ENCODE data around the gene TAF12. TPM values are rescaled to one million over a fixed set of nuclear protein-coding genes. Genes with fewer than 3 reads are reported as not detected.
"Not testable (repeated sequence)": the region's sequence is repeated elsewhere in the genome, so short reads cannot be mapped to it uniquely, and the experiment has no call there.

TAF12 gene, protein sequence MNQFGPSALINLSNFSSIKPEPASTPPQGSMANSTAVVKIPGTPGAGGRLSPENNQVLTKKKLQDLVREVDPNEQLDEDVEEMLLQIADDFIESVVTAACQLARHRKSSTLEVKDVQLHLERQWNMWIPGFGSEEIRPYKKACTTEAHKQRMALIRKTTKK
- 18.7 and 24.0 TPM in 2 replicates for total RNA-seq

DNA sequence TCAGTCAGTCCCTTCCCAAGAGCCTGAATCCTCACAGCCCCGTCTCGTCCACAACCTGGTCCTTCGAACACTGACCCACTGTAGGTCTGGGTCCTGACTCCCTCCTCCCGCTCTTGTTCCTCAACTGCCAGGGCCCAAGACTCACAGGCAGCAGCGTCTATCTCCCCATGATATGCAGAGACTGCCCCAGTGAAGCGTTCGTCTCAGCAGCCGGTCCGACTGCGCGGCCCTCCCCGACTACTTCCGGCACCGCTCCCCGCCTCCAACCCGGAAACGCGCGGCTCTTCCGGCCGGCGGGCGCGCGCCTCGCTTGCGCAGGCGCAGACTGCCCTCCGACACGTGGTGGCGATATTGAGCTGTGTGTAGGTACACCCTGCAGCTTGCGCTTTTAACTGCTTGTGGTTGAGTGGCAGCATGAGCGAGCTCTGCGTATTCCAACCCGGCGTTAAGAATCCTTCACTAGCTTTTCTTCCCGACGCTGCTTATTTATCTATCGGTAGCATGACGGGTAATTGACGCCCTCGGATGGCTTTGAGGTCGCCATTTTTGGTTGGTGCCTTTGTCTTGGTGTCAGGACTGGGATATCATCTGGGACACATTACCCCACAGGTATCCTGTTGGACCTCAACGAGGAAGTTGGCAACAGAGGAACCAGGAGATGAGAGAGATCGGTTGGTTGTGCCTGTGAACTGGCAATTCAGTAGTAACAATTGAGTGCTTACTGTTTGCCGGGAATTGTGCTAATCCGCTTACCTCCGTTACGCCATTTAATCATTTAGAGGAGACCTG lies at the start of gene TAF12:
TSS of gene TAF12 (minus strand) at position 221 of the 789 bp plus-strand sequence. CDS start 20,986 bp downstream, outside the sequence.
- DNase-seq (ENCODE audit: low read depth in 2 of 2), result peak; percentile 91 to 97

DNA sequence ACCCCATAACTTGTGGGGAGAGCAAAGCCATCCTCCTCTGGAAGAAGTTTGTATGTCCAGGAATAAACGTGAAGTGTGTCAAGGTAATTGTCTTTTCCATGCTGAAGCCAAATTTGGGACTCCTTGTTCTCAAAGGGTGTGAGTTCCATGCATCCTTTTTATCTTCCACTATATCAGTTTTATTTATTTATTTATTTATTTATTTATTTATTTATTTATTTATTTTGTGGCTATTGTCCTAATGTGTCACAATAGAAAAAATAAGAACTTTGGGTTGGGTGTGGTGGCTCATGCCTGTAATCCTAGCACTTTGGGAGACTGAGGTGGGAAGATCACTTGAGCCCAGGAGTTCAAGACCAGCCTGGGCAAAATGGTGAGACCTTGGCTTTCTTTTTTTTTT lies 48.8 kb upstream of the TAF12 start:
- not testable (repeated sequence) for DNase-seq (ENCODE audit: low read depth in 2 of 2)

DNA sequence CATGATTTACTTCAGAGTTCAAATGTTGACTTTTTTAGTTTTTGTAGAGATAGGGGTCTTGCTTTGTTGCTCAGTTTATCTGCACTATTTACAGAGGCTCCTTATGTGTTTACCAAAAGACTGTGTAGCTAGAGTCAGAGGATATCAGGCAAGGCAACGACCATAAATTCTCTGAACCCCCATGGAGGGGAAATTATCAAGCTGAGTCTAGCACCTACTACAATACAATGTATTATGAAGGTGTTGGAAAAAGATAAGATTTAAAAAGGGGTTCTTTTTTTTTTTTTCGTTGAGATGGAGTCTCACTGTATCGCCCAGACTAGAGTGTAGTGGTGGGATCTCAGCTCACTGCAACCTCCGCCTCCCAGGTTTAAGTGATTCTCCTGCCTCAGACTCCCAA lies 42.1 kb upstream of the TAF12 start:
- no peak for DNase-seq (ENCODE audit: low read depth in 2 of 2)

DNA sequence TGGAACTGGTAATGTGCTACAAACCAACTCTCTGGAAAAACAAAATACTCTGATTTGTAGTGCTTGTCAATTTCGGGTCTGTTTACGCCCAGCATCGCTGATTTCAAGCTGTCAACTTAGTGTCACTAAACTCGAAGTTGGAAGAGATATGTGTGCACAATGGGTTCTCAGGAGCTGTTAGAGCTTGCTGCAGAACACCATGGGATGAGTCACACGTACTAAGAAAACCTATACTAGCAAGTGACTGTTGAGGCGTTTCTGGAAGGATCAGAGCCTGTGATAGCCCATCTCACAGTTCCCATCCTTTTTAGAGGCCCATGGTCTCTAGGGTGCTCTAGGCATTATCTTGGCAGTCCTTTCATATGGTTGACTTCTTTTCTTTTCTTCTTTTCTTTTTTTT lies 40.0 kb upstream of the TAF12 start:
- DNase-seq (ENCODE audit: low read depth in 2 of 2), result no peak

DNA sequence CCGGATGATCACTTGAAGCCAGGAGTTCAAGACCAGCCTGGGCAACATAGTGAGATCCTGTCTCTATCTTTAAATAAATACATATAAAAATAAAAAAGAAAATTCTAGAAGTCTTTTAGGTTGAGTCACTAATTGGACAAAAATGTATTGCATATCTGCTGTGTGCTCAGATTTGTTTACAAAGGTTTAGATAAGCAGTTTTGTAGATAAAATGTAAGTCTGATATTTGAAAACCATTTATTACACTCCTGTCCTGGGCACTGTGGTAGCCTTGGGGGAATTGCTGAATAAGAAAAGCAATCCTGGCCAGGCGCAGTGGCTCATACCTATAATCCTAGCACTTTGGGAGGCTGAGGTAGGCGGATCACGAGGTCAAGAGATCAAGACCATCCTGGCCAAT lies 37.3 kb upstream of the TAF12 start:
- no peak for DNase-seq (ENCODE audit: low read depth in 2 of 2)

DNA sequence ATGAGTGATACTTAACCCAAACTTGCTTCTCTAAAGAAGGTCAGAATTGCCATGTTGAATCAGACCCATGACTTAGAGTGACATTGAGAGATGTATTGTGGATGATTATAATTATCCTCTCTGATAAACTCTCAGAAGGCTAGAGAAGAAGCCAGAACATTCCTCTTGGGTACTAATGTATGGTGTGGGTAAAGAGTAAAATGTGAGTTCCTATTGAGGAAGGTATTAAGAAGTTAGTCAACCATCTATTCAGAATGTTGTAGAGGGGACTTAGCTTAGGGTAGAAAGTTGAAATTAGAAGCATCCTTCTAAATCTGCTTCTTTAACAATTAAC lies 33.0 kb upstream of the TAF12 start:
- no peak for DNase-seq (ENCODE audit: low read depth in 2 of 2)

DNA sequence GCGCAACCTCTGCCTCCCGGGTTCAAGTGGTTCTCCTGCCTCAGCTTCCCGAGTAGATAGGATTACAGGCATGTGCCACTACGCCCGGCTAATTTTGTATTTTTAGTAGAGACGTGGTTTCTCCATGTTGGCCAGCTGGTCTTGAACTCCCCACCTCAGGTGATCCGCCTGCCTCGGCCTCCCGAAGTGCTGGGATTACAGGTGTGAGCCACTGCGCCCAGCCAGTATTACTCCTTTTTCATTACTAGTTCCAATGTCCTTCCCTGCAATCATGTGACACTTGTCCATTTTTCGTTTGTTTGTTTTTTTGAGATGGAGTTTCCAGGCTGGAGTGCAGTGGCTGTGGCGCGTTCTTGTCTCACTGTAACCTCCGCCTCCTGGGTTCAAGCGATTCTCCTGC lies 30.1 kb upstream of the TAF12 start:
- DNase-seq (ENCODE audit: low read depth in 2 of 2), result not testable (repeated sequence)

DNA sequence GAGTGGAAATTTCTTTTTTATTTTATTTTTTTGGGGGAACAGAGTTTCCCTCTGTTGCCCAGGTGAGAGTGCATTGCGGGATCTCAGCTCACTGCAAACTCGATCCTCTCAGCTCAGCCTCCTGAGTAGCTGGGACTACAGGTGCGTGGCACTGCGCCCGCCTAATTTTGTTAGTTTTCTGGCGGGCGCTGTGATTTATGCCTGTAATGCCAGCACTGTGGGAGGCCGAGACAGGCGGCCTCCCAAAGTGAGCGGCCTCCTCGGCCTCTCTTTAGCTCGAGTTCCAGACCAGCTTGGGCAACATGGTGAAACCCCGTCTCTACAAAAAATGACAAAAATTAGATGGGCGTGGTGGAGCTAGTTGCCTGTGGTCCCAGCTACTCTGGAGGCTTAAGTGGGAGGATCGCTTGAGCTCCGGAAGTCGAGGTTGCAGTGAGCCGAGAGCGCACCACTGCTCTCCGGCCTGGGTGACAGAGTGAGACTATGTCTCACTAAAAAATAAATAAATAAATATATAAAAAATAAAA lies 28.4 kb upstream of the TAF12 start:
- DNase-seq (ENCODE audit: low read depth in 2 of 2), result no peak

DNA sequence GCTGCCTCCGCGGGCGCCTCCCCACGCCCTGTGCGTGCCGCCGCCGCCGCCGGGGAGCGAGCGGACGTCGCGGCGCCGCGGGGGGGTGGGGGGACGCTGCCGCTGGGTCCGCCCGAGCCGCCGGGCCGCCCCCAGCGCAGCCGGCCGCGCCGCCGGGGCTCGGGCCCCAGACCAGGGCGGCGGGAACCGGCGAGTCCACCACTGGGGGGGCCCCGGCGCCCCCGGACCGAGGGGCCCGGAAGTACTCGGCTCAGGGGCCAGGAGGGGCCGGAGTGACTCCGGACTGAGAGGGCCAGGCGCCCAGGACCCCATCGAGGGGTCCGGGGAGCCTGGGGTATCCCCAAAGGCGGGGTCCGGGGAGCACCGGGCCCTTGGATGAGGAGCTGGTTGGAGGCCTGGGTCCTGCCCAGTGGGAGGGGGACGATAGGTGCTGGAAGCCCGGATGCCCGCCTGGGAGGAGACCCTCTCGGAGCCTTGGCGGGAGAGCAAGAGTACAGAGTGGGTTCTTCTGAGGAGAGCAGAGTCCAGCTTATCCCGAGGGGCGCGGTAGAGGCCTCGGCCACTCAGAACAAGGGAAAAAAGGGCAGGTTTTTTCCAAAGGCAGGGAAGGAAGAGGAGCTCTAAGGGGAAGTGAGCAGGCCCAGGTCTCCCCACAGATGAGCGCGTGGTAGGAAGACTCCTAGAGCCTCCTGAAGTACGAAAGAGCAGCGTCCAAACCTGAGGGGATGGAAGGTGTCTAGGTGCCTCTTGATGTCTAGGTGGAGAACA lies 26.3 kb upstream of the TAF12 start:
- peak in 1 of 2 donors; percentile 47 for DNase-seq (ENCODE audit: low read depth in 2 of 2)

DNA sequence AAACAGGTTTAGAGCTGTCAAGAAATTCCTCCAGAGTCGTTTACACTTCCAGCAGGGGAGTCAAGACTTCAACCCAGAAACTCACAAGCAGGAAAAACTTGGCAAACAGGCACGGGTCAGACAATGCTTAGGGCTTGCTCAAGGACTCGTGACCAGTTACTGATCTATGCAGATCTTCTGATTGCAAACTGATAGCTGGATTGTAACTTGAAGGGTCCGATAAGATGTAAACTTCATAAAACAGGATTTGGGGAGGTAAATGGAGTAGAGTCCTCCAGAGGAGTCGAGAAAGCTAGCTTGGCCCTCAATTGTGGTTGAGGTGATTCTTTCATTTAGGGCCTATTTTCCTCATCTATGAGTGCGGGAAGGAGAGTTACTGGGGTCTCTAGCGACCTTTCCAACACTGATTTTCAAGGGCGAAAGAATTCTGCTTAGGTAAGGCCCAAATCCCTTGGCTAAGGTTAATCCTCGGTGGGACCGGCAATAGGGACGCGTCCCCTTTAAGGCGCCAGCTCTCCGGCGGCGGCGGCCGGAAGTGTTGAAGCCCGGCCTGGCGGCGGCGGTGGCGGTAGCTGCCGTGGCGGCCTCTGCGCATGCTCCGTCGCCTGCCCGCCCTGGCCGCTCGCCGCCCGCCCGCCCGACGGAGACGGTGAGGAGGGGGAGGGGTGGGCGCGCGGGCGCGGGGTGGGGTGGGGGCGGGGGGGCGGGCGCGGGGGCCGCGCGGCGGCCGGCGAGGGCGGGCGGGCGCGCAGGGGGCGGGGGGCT lies 25.5 kb upstream of the TAF12 start, which contains the start of gene GMEB1:
TSS of gene GMEB1 (plus strand) at position 594 of the 765 bp plus-strand sequence. CDS start 14,829 bp downstream, outside the sequence.
- DNase-seq (ENCODE audit: low read depth in 2 of 2), result peak; percentile 50 to 88

DNA sequence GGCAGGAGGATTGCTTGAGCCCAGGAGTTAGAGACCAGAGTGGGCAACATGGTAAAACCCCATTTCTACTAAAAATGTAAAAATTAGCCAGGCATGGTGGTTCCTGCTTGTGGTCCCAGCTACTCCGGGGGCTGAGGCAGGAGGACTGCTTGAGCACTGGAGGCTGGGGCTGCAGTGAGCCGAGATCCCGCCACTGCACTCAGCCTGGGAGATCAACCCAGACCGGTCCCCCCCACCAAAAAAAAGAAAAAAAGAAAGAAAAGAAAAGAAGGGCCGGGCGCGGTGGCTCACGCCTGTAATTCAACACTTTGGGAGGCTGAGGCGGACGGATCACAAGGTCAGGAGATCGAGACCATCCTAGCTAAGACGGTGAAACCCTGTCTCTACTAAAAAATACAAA lies 23.9 kb upstream of the TAF12 start:
- DNase-seq (ENCODE audit: low read depth in 2 of 2), result no peak

DNA sequence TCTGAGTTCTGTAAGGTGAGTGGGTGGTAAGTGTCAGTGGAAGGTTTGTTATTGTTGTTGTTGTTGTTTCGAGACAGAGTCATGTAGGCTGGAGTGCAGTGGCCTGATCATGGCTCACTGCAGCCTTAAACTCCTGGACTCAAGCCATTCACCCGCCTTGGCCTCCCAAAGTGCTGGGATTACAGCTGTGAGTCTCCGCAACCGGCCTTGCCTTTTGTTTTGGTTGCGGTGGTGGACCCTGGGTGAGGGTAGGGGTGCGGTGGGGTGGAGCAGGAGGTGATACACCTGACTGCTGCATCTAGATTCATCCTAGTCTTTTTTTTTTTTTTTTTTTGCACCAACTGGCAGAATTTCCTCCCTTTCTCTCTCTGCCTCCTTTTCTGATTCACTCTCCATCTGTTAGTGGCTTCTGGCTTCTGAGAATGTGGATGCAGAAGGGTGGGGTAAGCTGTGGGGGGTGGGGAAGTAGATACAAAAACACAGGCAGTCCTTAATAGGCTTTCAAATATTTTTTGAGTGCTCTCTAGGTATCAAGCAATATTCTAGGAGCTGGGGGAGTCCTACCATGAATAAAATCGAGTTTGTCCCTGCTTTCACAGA lies 21.1 kb upstream of the TAF12 start:
- no peak for DNase-seq (ENCODE audit: low read depth in 2 of 2)

DNA sequence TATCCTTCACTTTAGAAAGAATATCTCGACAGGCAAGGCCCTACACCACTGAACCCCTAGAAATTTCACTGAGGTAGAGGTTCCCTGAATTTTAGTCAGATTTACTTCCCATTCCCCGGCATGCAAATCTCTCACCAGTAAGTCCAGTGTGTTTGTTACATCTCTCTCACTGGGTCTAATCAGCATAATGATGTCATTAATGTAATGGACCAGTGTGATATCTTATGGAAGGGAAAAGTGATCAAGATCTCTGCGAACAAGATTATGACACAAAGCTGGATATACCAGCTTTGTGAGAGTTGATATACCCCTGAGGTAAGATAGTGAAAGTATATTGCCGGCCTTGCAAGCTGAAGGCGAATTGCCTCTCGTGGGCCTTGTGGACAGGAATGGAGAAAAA lies 13.5 kb upstream of the TAF12 start:
- no peak for DNase-seq (ENCODE audit: low read depth in 2 of 2)

DNA sequence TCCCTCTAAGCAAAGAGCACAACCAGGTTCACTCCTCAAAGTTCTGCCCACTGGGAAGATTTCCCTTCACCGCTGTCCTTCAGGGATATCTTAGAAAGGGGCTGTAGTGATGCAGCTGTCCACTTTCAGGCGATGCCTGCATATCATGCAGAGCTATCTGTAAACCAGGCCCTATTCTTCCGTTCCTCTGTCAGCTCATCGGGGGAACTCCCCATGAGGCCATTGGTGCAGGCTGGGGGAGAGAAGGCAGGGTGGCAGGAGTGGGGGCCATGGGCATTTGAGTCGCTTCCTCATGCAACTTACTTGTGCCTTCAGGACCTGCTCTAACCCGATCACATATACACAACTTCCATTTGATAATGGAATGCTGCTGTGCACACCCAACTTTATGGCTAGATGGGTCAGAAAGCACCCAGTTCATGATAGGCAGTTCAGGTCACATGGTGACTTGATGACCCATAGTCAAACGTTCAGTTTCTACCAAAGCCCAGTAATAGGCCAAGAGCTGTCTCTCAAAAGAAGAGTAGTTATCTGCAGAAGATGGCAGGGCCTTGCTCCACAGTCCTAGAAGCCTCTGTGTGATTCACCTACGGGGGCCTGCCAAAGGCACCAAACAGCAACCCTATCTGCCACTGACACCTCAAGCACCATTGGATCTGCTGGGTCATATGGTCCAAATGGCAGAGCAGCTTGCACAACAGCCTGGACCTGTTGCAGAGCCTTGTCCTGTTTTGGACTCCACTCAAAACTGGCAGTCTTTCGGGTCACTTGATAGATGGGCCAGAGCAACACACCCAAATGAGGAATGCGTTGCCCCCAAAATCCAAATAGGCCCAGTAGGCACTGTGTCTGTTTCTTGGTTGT lies 12.8 kb upstream of the TAF12 start:
- not testable (repeated sequence) for DNase-seq (ENCODE audit: low read depth in 2 of 2)

DNA sequence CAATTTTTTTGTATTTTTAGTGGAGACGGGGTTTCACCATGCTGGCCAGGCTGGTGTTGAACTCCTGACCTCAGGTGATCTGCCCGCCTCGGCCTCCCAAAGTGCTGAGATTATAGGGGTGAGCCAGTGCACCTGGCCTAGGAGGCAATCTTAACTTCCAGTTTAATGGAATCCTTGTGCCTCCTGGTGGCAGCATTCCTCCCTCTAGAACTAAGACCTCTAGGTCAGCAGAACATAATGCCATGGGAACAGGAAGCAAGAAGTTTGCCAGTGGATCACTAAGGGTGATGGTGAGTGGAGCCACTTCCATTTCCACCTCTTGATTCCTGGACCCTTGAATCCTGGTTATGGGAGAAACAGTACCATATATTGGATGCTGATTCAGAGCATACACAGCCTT lies 11.0 kb upstream of the TAF12 start:
- peak in 1 of 2 donors; percentile 48 for DNase-seq (ENCODE audit: low read depth in 2 of 2)

DNA sequence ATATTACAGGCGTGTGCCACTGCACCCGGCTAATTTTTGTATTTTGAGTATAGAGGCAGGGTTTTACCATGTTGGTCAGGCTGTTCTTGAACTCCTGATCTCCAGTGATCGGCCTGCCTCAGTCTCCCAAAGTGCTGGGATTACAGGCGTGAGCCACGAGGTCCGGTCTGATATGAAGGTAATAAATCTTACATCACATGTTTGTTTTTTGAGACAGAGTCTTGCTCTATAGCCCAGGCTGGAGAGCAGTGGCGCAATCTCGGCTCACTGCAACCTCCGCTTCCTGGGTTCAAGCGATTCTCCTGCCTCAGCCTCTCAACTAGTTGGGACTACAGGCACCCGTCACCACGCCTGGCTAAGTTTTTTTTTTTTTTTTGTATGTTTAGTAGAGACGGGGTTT lies 10.2 kb upstream of the TAF12 start:
- not testable (repeated sequence) for DNase-seq (ENCODE audit: low read depth in 2 of 2)

DNA sequence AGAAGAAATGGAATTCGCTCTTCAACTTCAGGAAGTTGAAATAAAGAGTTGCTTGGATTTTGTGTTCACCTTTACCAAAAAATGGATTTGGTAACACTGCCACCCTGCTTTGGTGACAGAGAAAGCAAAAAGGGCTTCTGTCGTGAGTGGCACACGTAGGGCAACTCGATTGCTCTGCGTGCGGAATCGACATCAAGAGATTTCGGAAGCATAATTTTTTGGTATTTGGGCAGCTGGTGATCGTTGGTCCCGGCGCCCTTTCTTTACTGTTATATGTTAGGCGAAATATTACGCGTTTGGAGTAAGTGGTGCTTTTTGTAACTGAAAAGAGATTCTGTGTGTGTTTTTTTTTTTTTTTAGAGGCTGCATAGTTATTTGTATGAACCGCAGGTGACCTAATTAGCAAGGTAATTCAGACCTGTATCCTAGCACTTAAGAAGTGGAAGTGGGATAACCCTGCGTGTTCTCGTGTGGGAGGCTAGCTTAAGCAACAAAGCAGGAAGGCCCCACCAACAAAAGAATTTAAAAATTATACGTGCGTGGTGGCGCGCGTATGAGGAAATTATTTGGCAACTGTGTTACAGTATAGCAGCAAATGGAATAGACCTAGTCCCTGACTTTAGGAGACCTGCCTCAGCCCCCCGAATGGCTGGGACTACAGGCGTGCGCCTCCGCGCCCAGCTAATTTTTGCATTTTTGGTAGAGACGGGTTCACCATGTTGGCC lies 5.8 kb upstream of the TAF12 start, which contains the start of gene RNU11:
TSS of gene RNU11 (plus strand) at position 127 of the 725 bp plus-strand sequence.
- peak; percentile 95 to 96 for DNase-seq (ENCODE audit: low read depth in 2 of 2)

DNA sequence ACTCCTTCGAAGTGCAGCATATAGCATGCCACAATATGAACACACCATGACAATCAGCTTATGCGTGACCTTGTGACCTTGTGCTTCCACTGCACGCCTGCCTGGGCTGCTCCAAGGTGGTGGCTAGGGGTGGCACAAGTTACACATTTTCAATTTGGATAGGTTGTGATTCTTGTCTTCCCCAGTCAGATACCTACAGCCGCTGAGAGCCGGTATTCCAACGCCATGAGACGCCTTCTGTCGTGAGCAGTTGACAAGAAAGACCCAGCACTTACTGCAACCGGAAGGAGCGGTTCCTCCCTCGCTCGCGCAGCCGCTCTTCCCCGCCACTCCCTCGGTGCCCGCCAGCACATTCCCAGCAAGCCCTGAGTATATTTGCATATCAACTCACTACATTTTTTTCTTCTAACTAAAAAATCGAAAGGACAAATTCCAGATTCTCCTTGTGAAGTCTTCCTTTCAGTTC lies 5.2 kb upstream of the TAF12 start:
- peak in 1 of 2 donors; percentile 90 for DNase-seq (ENCODE audit: low read depth in 2 of 2)

DNA sequence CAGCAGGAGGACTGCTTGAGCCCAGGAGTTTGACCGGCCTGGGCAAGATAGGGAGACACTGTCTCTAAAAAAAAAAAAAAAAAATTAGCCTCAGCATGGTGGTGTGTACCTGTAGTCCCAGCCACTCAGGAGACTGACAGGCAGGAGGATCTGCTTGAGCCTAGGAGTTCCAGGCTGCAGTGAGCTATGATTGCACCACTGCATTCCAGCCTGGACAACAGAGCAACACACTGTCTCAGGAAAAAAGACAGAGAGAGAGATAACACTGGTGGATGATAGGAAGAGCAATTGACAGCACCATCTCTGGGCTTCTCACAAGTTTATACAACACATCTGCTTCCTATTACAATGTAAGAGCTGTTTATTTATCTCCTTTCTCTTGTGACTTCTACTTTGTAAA lies 3.2 kb upstream of the TAF12 start:
- no peak for DNase-seq (ENCODE audit: low read depth in 2 of 2)
